22Rv1 (cell line): ENCODE results near the gene PDP2.

Source experiments
- ZFX ChIP-seq: fragments of 450-650 bp; IDR thresholded peaks from 2 replicates; pipeline ENCODE4 v1.6.1; 2017; ENCODE audit warnings: antibody characterized with exemption, borderline replicate concordance
- TF ChIP-seq, protein P1 (sequence below): fragments of 450-650 bp; IDR thresholded peaks from 2 replicates; pipeline ENCODE4 v1.5.1; 2017; ENCODE audit warnings: mild to moderate bottlenecking

- TF ChIP-seq, protein P1, sequence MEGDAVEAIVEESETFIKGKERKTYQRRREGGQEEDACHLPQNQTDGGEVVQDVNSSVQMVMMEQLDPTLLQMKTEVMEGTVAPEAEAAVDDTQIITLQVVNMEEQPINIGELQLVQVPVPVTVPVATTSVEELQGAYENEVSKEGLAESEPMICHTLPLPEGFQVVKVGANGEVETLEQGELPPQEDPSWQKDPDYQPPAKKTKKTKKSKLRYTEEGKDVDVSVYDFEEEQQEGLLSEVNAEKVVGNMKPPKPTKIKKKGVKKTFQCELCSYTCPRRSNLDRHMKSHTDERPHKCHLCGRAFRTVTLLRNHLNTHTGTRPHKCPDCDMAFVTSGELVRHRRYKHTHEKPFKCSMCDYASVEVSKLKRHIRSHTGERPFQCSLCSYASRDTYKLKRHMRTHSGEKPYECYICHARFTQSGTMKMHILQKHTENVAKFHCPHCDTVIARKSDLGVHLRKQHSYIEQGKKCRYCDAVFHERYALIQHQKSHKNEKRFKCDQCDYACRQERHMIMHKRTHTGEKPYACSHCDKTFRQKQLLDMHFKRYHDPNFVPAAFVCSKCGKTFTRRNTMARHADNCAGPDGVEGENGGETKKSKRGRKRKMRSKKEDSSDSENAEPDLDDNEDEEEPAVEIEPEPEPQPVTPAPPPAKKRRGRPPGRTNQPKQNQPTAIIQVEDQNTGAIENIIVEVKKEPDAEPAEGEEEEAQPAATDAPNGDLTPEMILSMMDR = no peak
- no peak for TF ChIP-seq ZFX
These were observed 34.2 kb downstream of the PDP2 start for GRCh38 chr16:66914541-66914940.
